HG03457 (cell line): ENCODE data around the gene SYNPO.

Experiments used
- ATAC-seq: cut with Tn5 transposase; IDR thresholded peaks from one replicate; pipeline ENCODE4 v1.9.1; 2021; ENCODE audit warnings: moderate number of reproducible peaks; ENCODE audit not compliant: unreplicated experiment

The SYNPO gene

DNA sequence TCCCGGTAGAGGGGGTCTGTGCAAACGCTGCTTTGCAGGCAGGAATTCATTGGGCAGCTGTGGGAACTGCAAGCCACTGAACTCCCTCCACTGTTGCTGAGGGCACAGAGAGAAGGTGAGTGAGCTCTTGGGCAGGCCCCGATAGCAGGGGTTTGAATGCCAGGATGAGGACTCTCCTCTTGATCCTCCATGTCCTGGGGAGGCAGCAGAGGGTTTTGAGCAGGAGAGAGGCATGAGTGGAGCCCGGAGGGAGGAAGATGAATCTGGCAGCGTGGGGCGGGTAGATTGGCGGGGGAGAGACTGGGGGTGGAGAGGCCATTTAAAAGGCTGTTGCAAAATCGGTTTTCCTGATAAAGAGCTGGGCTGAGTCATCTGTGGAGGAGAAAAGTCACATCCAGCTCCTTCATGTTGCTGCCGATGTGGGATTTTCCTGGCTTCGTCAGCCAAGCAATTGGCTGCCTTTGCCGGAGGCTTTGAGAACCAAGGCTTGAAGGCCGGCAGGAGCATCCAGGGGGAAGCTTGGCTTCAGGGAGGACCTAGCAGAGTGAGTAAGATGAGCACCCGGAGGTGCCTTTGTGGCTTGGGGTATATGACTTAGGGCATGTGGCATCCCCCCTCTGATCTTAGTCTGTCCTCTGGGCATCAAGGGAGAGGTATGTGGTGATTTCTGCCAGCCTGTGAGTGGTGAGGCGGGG, at the start of gene SYNPO:
SYNPO (plus strand) TSS at position 350 of the 695 bp plus-strand sequence. CDS start 7,616 bp downstream, outside the sequence.
- ATAC-seq, result no peak

DNA sequence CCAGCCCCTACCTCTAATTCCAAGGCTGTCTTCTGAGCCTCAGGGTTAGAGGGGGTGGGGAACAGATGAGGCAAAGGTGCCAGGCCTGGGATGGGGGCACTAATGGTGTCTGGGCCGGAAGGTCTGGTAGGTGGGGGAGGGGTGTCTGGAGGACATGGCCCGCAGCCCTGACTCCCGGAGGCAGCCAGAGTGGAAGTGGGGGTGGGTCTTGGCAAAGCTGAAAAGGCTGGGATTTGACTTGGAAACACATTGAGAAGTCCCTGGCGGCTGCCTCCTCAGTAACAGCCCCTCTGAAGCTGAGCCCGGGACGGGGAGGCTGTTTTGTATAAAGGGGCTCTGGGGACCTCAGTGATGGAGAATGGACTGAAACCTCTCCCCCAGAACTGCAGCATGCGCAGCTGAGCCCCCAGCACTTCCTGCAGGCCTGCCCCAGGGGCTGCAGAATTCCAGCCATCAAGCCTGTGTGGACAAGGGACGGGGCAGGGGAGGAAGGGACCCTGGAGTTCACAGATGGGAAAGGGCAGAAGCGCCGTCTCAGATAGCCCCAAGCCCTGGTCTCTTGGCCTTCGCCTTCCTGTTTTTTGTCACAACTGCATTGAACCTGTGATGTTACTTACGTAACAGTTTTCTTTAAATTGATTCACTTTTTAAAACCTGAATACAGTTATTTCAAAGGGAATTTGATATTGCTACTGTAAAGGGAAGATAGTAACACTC, 49.3 kb upstream of the SYNPO start:
- no peak for ATAC-seq

GRCh38 chr5:150593593-150593992, 46.9 kb upstream of the SYNPO start:
- ATAC-seq, result no peak

DNA sequence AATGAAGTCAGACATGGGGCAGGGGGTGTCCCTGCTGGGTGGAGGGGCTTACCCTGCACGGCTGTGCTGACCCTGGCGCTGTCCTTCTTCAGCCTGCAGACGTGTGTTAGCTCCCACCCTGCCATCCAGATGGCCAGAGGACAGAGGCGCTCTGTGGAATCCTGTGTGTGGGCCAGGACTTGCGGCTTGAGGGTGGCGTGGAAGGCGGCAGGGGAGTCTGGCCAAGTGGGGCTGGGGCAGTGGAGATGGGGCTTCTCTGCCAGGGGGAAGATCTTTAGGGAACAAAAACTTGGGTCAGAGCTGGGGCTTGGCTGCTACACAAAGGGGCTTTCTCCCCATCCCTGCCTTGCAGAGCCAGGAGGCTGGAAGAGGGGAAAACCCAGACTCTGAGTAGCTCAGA, 46.5 kb upstream of the SYNPO start:
- no peak for ATAC-seq

- ATAC-seq, result no peak
Observed at GRCh38 chr5:150595466-150596031, 44.9 kb upstream of the SYNPO start.

DNA sequence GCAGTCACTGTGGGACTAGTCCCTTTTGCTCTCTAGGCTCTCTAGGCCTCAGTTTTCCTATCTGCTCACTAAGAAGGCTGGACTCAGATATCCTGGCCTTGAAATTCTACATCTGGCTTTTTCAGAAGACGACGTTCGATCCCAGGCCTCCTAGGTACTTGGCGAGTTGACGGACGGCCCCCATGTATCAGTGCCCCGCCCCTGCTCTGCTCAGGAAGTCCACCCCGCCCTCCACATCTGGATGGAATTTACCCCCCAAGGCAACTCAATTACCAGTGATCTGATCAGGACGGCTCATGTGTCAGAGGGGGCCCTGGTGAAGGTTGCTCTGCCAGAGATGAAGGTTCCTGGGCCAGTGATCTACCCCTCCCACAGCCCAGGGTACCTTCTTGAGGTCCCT, 44.1 kb upstream of the SYNPO start:
- no peak for ATAC-seq

DNA sequence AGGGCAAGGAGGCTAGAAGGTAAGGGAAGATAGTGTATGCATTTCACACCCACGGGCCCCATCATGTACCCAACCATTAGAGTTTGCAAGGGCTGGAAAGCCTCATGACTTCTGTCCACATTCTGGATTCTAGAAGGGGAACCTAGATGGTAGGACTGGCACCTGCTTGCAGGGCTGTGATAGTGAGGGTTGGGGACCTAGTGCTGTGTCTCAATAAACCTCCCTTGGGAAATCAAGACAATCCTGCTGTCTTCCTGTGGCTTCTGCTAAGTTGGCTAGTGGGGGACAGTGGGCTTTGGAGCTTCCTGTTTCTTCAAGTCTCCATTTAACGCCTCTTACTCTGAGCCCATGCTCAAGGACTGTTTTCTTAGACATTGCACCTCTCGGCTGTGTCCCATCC, 43.6 kb upstream of the SYNPO start:
- ATAC-seq, result no peak

GRCh38 chr5:150598006-150598405, 42.5 kb upstream of the SYNPO start:
- no peak for ATAC-seq

- no peak for ATAC-seq
Observed at GRCh38 chr5:150598821-150599273, 41.6 kb upstream of the SYNPO start.

GRCh38 chr5:150599281-150599680, 41.2 kb upstream of the SYNPO start:
- no peak for ATAC-seq

GRCh38 chr5:150599917-150600511, 40.4 kb upstream of the SYNPO start:
- no peak for ATAC-seq

DNA sequence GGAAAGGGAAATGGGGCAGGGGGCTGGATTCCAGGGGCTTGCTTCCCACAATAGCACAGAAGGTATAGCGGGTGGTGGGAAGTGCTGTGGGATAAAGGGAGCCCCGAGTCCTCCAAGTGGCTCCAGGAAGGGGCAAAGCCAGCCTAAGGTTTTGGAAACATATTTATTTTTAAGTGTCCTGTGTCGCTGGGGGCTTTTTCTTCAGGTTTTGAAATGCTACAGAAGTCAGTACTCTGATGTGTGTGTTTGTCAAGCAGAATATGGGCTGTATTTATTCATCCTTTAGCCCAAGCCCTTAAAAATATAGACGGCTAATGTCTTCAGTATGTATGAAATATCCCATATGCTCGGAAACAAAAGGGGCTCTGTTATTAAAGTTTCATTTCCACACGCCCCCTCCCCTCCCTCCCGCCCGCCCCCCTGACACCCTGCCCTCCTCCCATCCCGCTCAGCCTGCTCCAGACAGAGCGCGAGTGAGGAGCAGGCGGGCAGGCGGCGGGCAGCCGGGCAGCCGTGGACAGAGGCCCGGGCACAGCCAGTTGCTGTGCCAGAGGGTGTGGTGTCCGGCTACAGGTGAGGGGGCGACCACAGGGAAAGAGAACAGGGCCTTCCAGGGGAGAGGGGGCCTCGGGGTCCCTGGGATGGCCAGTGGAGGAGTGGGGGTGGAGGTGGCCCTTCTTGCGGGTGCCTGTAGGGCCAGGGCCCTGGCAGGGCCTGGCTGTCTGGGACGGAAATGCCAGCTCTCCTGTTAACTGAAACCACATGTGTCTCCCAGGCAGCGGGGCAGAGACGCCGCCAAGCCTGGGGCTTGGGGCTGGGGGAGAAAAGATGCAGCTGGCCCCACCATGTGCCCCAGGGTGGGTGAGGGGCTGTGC, 39.6 kb upstream of the SYNPO start:
- no peak for ATAC-seq

DNA sequence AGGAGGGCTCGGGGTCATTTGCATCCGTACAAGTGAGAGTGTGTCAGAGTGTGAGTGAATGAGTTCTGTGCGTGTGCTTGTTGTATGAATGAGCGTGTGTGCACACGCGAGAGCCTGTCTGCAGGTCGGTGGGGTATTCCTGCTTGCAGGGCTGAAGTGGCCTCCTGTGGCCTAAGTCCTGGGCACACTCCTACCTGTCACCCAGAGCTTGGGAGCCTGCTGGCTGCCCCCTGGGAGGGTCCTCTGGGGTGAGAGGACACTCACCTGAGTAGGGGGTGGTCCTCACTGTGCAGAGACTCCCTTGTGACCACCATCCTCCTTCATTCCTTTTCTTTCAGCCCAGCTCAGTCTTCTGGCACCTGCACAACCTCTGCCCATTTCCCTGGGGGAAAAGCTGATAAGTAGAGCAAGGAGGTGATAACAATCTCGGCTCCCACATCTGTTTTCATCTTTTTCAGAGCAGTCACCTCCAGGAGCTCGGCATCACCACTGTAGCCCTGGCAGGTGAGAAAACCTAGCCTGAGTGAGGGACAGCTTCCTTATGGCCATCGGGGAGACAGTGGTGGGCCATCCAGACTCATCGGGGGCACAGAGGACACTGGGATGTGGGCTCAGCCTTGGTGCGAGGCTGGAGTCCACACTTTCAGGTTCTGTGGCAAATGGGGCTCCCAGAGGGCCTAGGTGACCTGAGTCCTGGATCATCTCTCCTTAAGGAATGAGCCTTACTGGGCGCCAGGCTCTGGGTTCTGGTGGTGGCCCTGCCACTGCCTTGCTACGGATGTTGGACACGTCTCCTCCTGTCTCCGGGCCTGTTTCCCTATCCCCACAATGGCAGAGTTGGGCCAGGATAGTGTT, 38.7 kb upstream of the SYNPO start:
- no peak for ATAC-seq

DNA sequence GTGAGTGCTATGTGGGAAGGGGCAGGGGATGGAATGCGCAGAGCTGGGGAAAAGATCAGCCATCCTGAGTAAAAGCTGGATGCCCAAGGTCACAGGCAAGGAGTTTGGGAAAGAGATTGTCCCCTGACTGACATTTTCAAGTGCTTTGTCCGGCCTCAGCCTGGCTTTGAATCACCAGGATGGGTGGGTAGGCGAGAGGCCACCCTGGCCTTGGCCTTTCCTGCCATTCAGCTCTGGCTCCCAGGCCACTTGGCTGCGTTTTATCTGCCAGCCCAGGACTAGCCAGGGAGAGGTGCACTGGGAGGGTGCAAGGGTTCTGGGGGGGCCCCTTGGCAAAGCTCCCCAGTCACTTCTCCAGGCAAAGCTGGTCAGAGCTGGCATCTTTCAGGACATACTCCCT, 37.4 kb upstream of the SYNPO start:
- no peak for ATAC-seq

- ATAC-seq, result no peak
Observed at GRCh38 chr5:150603491-150603890, 37.0 kb upstream of the SYNPO start.

DNA sequence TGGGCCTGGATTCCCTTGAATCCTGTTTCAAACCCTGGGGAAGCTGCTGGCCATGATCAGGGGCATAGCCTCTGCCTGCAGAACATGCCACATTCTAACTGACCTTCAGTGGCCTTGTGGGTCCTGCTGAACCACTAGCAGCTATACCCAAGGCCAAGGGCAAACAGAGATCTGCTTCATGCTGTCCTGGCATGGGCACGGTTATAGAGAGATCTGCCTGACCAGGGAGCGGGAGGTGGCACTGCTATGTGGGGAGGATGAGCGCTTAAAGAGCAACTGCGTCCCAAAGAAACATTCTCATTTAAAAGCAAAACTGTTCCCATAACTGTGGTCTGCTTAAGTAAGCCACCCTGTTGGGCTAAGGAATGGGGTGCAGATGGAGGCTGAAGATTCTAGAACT, 36.5 kb upstream of the SYNPO start:
- ATAC-seq, result no peak

DNA sequence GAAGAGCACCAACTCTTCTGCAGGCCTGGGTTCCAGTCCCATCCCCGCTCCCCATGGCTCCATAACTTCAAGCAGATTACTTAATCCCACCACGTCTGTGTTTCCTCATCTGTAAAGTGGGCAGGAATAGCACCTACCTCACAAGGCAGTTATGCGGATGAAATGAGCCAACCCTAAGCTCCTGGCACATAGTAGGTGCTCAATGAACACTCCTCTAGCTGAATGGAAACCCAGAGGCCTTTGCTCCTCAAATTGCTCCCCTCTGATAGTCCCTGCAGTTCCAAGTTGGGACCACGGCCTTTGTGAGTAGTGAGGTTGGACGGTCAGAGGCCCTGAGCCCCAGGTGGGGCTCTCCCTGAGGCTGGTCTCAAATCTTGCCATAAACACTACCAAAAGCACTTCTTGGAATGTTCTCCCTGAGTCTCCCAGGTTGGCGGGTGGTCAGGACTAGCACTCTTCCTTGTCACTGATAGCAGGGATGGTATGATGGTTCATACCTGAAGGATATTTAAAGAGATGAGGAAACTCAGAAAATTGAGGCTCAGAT, 35.5 kb upstream of the SYNPO start:
- ATAC-seq, result no peak

- no peak for ATAC-seq
Observed at GRCh38 chr5:150605546-150605945, 34.9 kb upstream of the SYNPO start.

GRCh38 chr5:150606476-150606875, 34.0 kb upstream of the SYNPO start:
- ATAC-seq, result no peak

GRCh38 chr5:150607105-150607504, 33.4 kb upstream of the SYNPO start:
- ATAC-seq, result no peak
